Esophagus squamous epithelium (tissue), 5 donors: ENCODE data around the gene TUBA8. TPM values are rescaled to one million over a fixed set of nuclear protein-coding genes. Genes with fewer than 3 reads are reported as not detected.

Source experiments
- DNase-seq: peaks from one replicate; lab custom pipeline; 2025; lab: John Stamatoyannopoulos, UW
- H3K27ac ChIP-seq, 4 donors: fragments of 200-600 bp; sonication (generic); one replicate each; pipeline ENCODE4 v1.5.1; 2016 to 2019; ENCODE audit warnings: mild to moderate bottlenecking in 1 of 4
- H3K27me3 ChIP-seq, 4 donors: fragments of 200-600 bp; sonication (generic); 1 replicate in 3 of 4; 2 replicates in 1 of 4; pipeline versions ENCODE4 v1.5.1 to v1.6.0; 2017 to 2021; ENCODE audit warnings: antibody characterized with exemption in 1 of 4
- H3K36me3 ChIP-seq, 3 donors: fragments of 200-600 bp; sonication (generic); one replicate each; pipeline ENCODE4 v1.5.1; 2016 to 2019
- H3K4me1 ChIP-seq, 3 donors: fragments of 200-600 bp; sonication (generic); one replicate each; pipeline ENCODE4 v1.5.1; 2017 to 2019
- H3K4me3 ChIP-seq, 4 donors: fragments of 200-600 bp; sonication (generic); 1 replicate in 3 of 4; 2 replicates in 1 of 4; pipeline ENCODE4 v1.5.1; 2016 to 2019; ENCODE audit warnings: mild to moderate bottlenecking in 2 of 4, moderate library complexity in 1 of 4
- H3K9me3 ChIP-seq, 3 donors: fragments of 200-600 bp; sonication (generic); one replicate each; pipeline ENCODE4 v1.5.1; 2016 to 2019
- CTCF ChIP-seq, 6 experiments: fragments of 450-650 bp in 4 of 6; fragments of 200-600 bp in 2 of 6; sonication (generic) in 2 of 6; IDR thresholded peaks; one replicate each; pipeline ENCODE4 v1.5.1; 2016 to 2019; ENCODE audit warnings: antibody characterized with exemption in 6 of 6, mild to moderate bottlenecking in 4 of 6, moderate library complexity in 4 of 6
- POLR2A ChIP-seq, 4 donors: fragments of 450-650 bp; IDR thresholded peaks; one replicate each; pipeline ENCODE4 v1.6.1; 2017; ENCODE audit warnings: antibody characterized with exemption in 4 of 4, mild to moderate bottlenecking in 4 of 4, moderate library complexity in 3 of 4
- WGBS, 2 donors: methylation state at CpG; one replicate each; pipeline ENCODE4 v1.1.5; 2018; 5-methylcytosine and 5-hydroxymethylcytosine counted together
- intact Hi-C: fragments of 100-400 bp; cut with DNase I; formaldehyde crosslinking; loops from one replicate; pipeline ENCODE4 v1.15.0; 2022
- total RNA-seq, 4 donors: library from RNA; depleted of rRNA; stranded (reverse); fragments of >200 nt; gene quantifications; one replicate each; pipeline ENCODE4 v1.1.0, GENCODE V29; 2016
- donor health status: DM: yes; HTN: yes; CAD: no.

Gene TUBA8
- total RNA-seq, 4 donors from 2014 or later, result 0.57 to 2.1 TPM; not detected in 2

- peak overlapping the region in 1 of 4 donors; percentile 1 for H3K27ac ChIP-seq
- TF ChIP-seq CTCF (IDR thresholded peaks at IDR 0.05), result no peak
- no peak for TF ChIP-seq POLR2A (IDR thresholded peaks at IDR 0.05)
- intact Hi-C loops, result no loop called here
- H3K36me3 ChIP-seq, result no peaks in the 10 kb centered on the region
- peaks cover 0 to 5% (median 0%) of the 10 kb centered on the region in 4 donors for H3K27me3 ChIP-seq
- no peak for DNase-seq
- H3K4me1 ChIP-seq, result peaks cover 0 to 37% (median 3%) of the 10 kb centered on the region in 3 donors
- H3K4me3 ChIP-seq, result no peak overlapping the region
- WGBS, 2 donors, result 39 to 55% methylated on average over 8 of the region's 9 CpGs
- H3K9me3 ChIP-seq, result no peaks in the 10 kb centered on the region
Observed at GRCh38 chr22:18065256-18065655, 45.4 kb upstream of the TUBA8 start.

- 67 to 68% methylated on average over 10 to 11 of the region's 12 CpGs for WGBS, 2 donors
- Histone ChIP-seq H3K27ac (peak overlapping the region in 3 of 4 donors; percentile 67 to 85 (median 81)), H3K4me1 (peaks cover 3 to 42% (median 6%) of the 10 kb centered on the region in 3 donors), H3K27me3 (peaks cover 0 to 5% (median 0%) of the 10 kb centered on the region in 4 donors), H3K36me3 (no peaks in the 10 kb centered on the region), H3K9me3 (no peaks in the 10 kb centered on the region), H3K4me3 (no peak overlapping the region)
- TF ChIP-seq CTCF (IDR thresholded peaks at IDR 0.05), result no peak
- TF ChIP-seq POLR2A (IDR thresholded peaks at IDR 0.05), result no peak
- intact Hi-C loops, result no loop called here
- DNase-seq, result no peak
Observed at GRCh38 chr22:18066181-18066859, 44.3 kb upstream of the TUBA8 start.

- no peak for DNase-seq
- Histone ChIP-seq H3K9me3 (no peaks in the 10 kb centered on the region), H3K27ac (peak overlapping the region in 3 of 4 donors; percentile 67 to 85 (median 81)), H3K36me3 (no peaks in the 10 kb centered on the region), H3K27me3 (peaks cover 0 to 5% (median 0%) of the 10 kb centered on the region in 4 donors), H3K4me1 (peaks cover 3 to 42% (median 6%) of the 10 kb centered on the region in 3 donors), H3K4me3 (no peak overlapping the region)
- intact Hi-C loops, result no loop called here
- TF ChIP-seq POLR2A (IDR thresholded peaks at IDR 0.05) (no peak), CTCF (IDR thresholded peaks at IDR 0.05) (no peak)
- 80 to 93% methylated on average over 3 of the region's 3 CpGs for WGBS, 2 donors
Observed at GRCh38 chr22:18067121-18067520, 43.5 kb upstream of the TUBA8 start.

- peaks cover 3 to 37% (median 6%) of the 10 kb centered on the region in 3 donors for H3K4me1 ChIP-seq
- no peaks in the 10 kb centered on the region for H3K36me3 ChIP-seq
- TF ChIP-seq POLR2A (IDR thresholded peaks at IDR 0.05), result no peak
- TF ChIP-seq CTCF (IDR thresholded peaks at IDR 0.05), result no peak
- no peak overlapping the region for H3K4me3 ChIP-seq
- intact Hi-C loops, result no loop called here
- no peak for DNase-seq
- WGBS, 2 donors, result 49 to 50% methylated on average over 11 to 13 of the region's 14 CpGs
- peaks cover 0 to 5% (median 0%) of the 10 kb centered on the region in 4 donors for H3K27me3 ChIP-seq
- H3K9me3 ChIP-seq, result no peaks in the 10 kb centered on the region
- peak overlapping the region; percentile 60 to 85 (median 74) for H3K27ac ChIP-seq
Observed at GRCh38 chr22:18067548-18068341, 42.9 kb upstream of the TUBA8 start.
